Mammary epithelial cell (primary cell): ENCODE data around the gene HES6.

Source experiments
- CTCF ChIP-seq, 2 donors: IDR thresholded peaks in 1 of 2; conservative IDR thresholded peaks in 1 of 2; 2 replicates each; pipeline ENCODE4 v1.5.1; 2011 to 2012; ENCODE audit warnings: inconsistent platforms in 2 of 2, low read length in 2 of 2, mild to moderate bottlenecking in 2 of 2, control low read depth in 1 of 2, low read depth in 1 of 2; ENCODE audit not compliant: insufficient read depth in 1 of 2; ENCODE audit errors: extremely low read depth in 1 of 2
- EZH2 ChIP-seq: IDR thresholded peaks from 2 replicates; pipeline ENCODE4 v1.6.1; 2012; ENCODE audit warnings: low read length, inconsistent platforms, borderline replicate concordance

- TF ChIP-seq CTCF (conservative IDR thresholded peaks at IDR 0.05 in 1 of 2, IDR thresholded peaks at IDR 0.05 in 1 of 2; ENCODE audit: extremely low read depth in 1 of 2, insufficient read depth in 1 of 2, low read depth in 1 of 2, low read length in 2 of 2), result no peak
- TF ChIP-seq EZH2, result no peak
Measured at GRCh38 chr2:238225911-238226697, 13.7 kb downstream of the HES6 start.
